Measurements from ENCODE around the gene ARMC10. TPM values are rescaled to one million over a fixed set of nuclear protein-coding genes. Genes with fewer than 3 reads are reported as not detected.

ARMC10 gene
- total RNA-seq, 2 donors from 2014 or later: 46.3 to 48.9 TPM

DNA sequence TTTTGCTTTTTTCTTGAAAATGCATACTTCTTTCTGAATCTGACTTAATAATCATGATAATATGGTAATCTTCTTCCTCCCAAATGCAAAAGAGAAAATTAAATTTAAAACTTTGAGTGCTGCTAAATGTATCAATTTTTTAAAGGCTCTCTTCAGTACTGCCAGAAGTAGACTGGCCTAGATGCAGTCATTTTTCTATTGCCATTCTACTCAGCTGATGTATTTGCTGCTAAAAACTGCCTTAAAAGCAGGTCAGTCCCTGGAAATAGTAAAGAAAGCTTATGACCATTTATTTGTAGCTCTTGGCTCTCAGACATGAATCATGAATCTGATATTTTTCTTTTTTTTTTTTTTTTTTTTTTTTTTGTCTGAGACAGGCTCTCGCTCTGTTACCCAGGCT, 45.4 kb downstream of the ARMC10 start:
- no peak for DNase-seq
- H3K9ac ChIP-seq (ENCODE audit: extremely low read depth, low read length, poor library complexity, severe bottlenecking): no peak overlapping the region
- Mint-ChIP-seq H3K4me3 (no peak overlapping the region), H3K4me1 (no peaks in the 10 kb centered on the region), H3K27ac (no peak overlapping the region), H3K9me3 (no peaks in the 10 kb centered on the region), H3K36me3 (ENCODE audit: low read depth) (peaks cover 18% of the 10 kb centered on the region), H3K27me3 (ENCODE audit: insufficient read depth) (no peaks in the 10 kb centered on the region)
- peaks cover 8% of the 10 kb centered on the region for H3K36me3 ChIP-seq (ENCODE audit: control insufficient read depth, insufficient read depth, low read length)
- no peak overlapping the region for H3K27ac ChIP-seq (ENCODE audit: low read depth, low read length)
- TF ChIP-seq, protein P1, sequence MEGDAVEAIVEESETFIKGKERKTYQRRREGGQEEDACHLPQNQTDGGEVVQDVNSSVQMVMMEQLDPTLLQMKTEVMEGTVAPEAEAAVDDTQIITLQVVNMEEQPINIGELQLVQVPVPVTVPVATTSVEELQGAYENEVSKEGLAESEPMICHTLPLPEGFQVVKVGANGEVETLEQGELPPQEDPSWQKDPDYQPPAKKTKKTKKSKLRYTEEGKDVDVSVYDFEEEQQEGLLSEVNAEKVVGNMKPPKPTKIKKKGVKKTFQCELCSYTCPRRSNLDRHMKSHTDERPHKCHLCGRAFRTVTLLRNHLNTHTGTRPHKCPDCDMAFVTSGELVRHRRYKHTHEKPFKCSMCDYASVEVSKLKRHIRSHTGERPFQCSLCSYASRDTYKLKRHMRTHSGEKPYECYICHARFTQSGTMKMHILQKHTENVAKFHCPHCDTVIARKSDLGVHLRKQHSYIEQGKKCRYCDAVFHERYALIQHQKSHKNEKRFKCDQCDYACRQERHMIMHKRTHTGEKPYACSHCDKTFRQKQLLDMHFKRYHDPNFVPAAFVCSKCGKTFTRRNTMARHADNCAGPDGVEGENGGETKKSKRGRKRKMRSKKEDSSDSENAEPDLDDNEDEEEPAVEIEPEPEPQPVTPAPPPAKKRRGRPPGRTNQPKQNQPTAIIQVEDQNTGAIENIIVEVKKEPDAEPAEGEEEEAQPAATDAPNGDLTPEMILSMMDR (conservative IDR thresholded peaks at IDR 0.05): no peak
- no peak overlapping the region for H3K4me3 ChIP-seq (ENCODE audit: low read length)
- H3K4me1 ChIP-seq (ENCODE audit: control insufficient read depth, insufficient read depth, low read length): no peaks in the 10 kb centered on the region
- no peaks in the 10 kb centered on the region for H3K9me3 ChIP-seq (ENCODE audit: control insufficient read depth, low read length)
- no peaks in the 10 kb centered on the region for H3K27me3 ChIP-seq (ENCODE audit: control insufficient read depth, insufficient read depth, low read length, poor library complexity, severe bottlenecking)
- WGBS, 2 experiments (ENCODE audit: insufficient coverage in 1 of 2, insufficient read length in 1 of 2): 86% methylated on average over 1 of the region's 1 CpG; no CpG with 5 or more reads in 1 of the 2 experiments

DNA sequence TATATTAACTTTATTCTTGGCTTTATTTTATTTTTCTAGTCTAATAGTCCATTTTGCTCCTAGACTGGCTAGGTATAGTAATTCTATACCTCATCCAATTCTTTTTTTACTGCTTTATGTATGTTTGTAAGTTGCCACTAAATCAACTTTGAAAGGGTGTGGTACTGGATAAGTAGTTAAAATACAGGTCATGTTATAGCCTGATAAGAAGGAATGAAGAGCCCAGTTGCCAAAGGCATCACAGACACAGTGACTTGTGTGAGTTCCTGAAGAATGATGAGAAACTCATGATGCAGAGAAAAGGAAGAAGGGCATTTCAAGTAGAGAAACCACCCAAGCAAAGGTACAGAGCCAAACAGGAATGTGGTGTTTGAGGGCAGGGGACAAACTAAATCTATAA, 46.7 kb downstream of the ARMC10 start:
- Histone ChIP-seq H3K4me3 (ENCODE audit: low read length) (no peak overlapping the region), H3K27me3 (ENCODE audit: control insufficient read depth, insufficient read depth, low read length, poor library complexity, severe bottlenecking) (no peaks in the 10 kb centered on the region)
- no peaks in the 10 kb centered on the region for H3K27me3 Mint-ChIP-seq (ENCODE audit: insufficient read depth)

DNA sequence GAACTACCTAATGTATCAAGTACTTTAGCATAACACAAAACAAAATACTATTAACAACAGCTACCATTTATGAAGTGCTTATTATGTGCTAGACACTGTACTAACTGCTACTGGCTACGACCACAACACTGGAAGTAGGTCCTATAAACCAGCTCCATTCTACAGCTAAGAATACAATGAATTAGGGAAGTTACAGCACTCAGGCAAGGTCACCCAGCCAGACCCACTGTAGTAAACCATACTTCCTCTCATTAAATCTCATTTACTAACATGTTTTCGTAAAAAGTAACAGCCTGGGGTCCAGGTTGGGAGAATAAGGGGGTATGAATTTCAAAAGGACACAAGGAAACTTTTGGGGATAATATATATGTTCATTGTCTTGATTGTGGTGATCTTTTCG, 48.6 kb downstream of the ARMC10 start:
- no peaks in the 10 kb centered on the region for H3K27me3 Mint-ChIP-seq (ENCODE audit: insufficient read depth)
- Histone ChIP-seq H3K27me3 (ENCODE audit: control insufficient read depth, insufficient read depth, low read length, poor library complexity, severe bottlenecking) (no peaks in the 10 kb centered on the region), H3K9ac (ENCODE audit: extremely low read depth, low read length, poor library complexity, severe bottlenecking) (no peak overlapping the region), H3K9me3 (ENCODE audit: control insufficient read depth, low read length) (no peaks in the 10 kb centered on the region), H3K4me3 (ENCODE audit: low read length) (no peak overlapping the region), H3K27ac (ENCODE audit: low read depth, low read length) (no peak overlapping the region), H3K36me3 (ENCODE audit: control insufficient read depth, insufficient read depth, low read length) (peaks cover 16% of the 10 kb centered on the region), H3K4me1 (ENCODE audit: control insufficient read depth, insufficient read depth, low read length) (no peaks in the 10 kb centered on the region)
- no peak for DNase-seq
- no peaks in the 10 kb centered on the region for H3K9me3 Mint-ChIP-seq
- H3K36me3 Mint-ChIP-seq (ENCODE audit: low read depth): peaks cover 40% of the 10 kb centered on the region
- TF ChIP-seq, protein P1 (conservative IDR thresholded peaks at IDR 0.05): no peak
- no peaks in the 10 kb centered on the region for H3K4me1 Mint-ChIP-seq
- H3K4me3 Mint-ChIP-seq: no peak overlapping the region
- H3K27ac Mint-ChIP-seq: no peak overlapping the region
- 45 to 100% methylated on average over 1 to 2 of the region's 3 CpGs for WGBS, 2 experiments (ENCODE audit: insufficient coverage in 1 of 2, insufficient read length in 1 of 2)

More for the DNA sequence above, 46.7 kb downstream of the ARMC10 start:
- H3K9me3 Mint-ChIP-seq: no peaks in the 10 kb centered on the region
- Histone ChIP-seq H3K4me1 (ENCODE audit: control insufficient read depth, insufficient read depth, low read length) (no peaks in the 10 kb centered on the region), H3K27ac (ENCODE audit: low read depth, low read length) (no peak overlapping the region), H3K9ac (ENCODE audit: extremely low read depth, low read length, poor library complexity, severe bottlenecking) (no peak overlapping the region), H3K9me3 (ENCODE audit: control insufficient read depth, low read length) (no peaks in the 10 kb centered on the region), H3K36me3 (ENCODE audit: control insufficient read depth, insufficient read depth, low read length) (peaks cover 8% of the 10 kb centered on the region)
- H3K4me3 Mint-ChIP-seq: no peak overlapping the region
- no peaks in the 10 kb centered on the region for H3K4me1 Mint-ChIP-seq
- no peak overlapping the region for H3K27ac Mint-ChIP-seq
- DNase-seq: no peak
- TF ChIP-seq, protein P1 (conservative IDR thresholded peaks at IDR 0.05): no peak
- H3K36me3 Mint-ChIP-seq (ENCODE audit: low read depth): peaks cover 23% of the 10 kb centered on the region
